HepG2 (cell line): Measurements from ENCODE around the gene PEPD. TPM values are rescaled to one million over a fixed set of nuclear protein-coding genes. Genes with fewer than 3 reads are reported as not detected.
"Not testable (repeated sequence)": the region's sequence is repeated elsewhere in the genome, so short reads cannot be mapped to it uniquely, and the experiment has no call there.

Experiments
- ATAC-seq: fragments of 200-7000 bp; cut with Tn5 transposase; 3 replicates; pipeline ENCODE4 v1.9.1; 2020; ENCODE audit warnings: mild to moderate bottlenecking, moderate library complexity
- BruUV-seq: library from RNA; stranded (reverse); fragments of 400-500 nt; replicated peaks from 2 replicates; lab custom pipeline; 2021; lab: Mats Ljungman, UMichigan
- CTCF ChIA-PET: fragments of 300-600 bp; formaldehyde crosslinking; extraction: SDS; loops from one replicate; lab custom pipeline; 2021; ENCODE audit warnings: low total read pairs, inconsistent platforms, low intra/inter-chr PET ratio; lab: Yijun Ruan, JAX
- POLR2A ChIA-PET: fragments of 350-600 bp; sonication (Branson Sonifier 250); formaldehyde crosslinking; loops from one replicate; lab custom pipeline; 2020; ENCODE audit warnings: antibody characterized with exemption, inconsistent platforms; lab: Yijun Ruan, JAX
- DNase-seq: peaks from one replicate; pipeline ENCODE4 v3.0.0-alpha.2; 2015; ENCODE audit warnings: low spot score
- FAIRE-seq: peaks from 3 replicates; lab custom pipeline; 2011; peaks lifted over from hg19 to GRCh38; lab: Jason Lieb, UNC
- H2AFZ ChIP-seq: one replicate; pipeline ENCODE4 v1.6.1; 2011; ENCODE audit warnings: low read length, inconsistent platforms
- H3K27ac ChIP-seq: fragments of 300-600 bp; 3 replicates; pipeline ENCODE4 v1.8.0; 2011; ENCODE audit warnings: mixed run types, mild to moderate bottlenecking, mixed read lengths, low read length, inconsistent platforms; ENCODE audit not compliant: insufficient read depth; ENCODE audit errors: extremely low read length
- H3K27me3 ChIP-seq, 2 experiments: fragments of 200-600 bp in 1 of 2; 2 replicates in 1 of 2; 3 replicates in 1 of 2; pipeline versions ENCODE4 v1.6.0 to v1.8.0; 2011; ENCODE audit warnings: low read length in 2 of 2, mild to moderate bottlenecking in 2 of 2, moderate library complexity in 2 of 2, inconsistent platforms in 1 of 2; ENCODE audit not compliant: insufficient read depth in 2 of 2, control insufficient read depth in 1 of 2
- H3K36me3 ChIP-seq, 2 experiments: fragments of 200-600 bp in 1 of 2; replicated peaks in 1 of 2; 2 replicates in 1 of 2; 3 replicates in 1 of 2; pipeline versions ENCODE4 v1.5.1 to v1.8.0; 2011; ENCODE audit warnings: low read length in 2 of 2, inconsistent platforms in 1 of 2; ENCODE audit not compliant: insufficient read depth in 2 of 2, control insufficient read depth in 1 of 2
- H3K4me1 ChIP-seq: 2 replicates; pipeline ENCODE4 v1.5.1; 2012; ENCODE audit warnings: low read length, inconsistent platforms; ENCODE audit not compliant: insufficient read depth
- H3K4me2 ChIP-seq: 2 replicates; pipeline ENCODE4 v1.6.0; 2011; ENCODE audit warnings: low read depth, low read length, inconsistent platforms
- H3K4me3 ChIP-seq, 3 experiments: fragments of 200-600 bp in 1 of 3; sonication (generic), shearing (Covaris generic) in 1 of 3; replicated peaks in 1 of 3; 2 replicates each; pipeline ENCODE4 v1.5.1; 2011 to 2016; ENCODE audit warnings: low read length in 3 of 3, inconsistent platforms in 2 of 3, low read depth in 2 of 3, mild to moderate bottlenecking in 2 of 3, control low read depth in 1 of 3, mixed read lengths in 1 of 3; ENCODE audit not compliant: insufficient read depth in 1 of 3
- H3K79me2 ChIP-seq: one replicate; pipeline ENCODE4 v1.6.1; 2011; ENCODE audit warnings: low read length, inconsistent platforms; ENCODE audit not compliant: insufficient read depth
- H3K9ac ChIP-seq: 2 replicates; pipeline ENCODE4 v1.6.0; 2011; ENCODE audit warnings: mild to moderate bottlenecking, low read depth, low read length, inconsistent platforms; ENCODE audit not compliant: insufficient read depth
- H3K9me3 ChIP-seq: 2 replicates; pipeline ENCODE4 v1.5.1; 2012; ENCODE audit warnings: mild to moderate bottlenecking, low read length
- H4K20me1 ChIP-seq: 2 replicates; pipeline ENCODE4 v1.6.0; 2011; ENCODE audit warnings: inconsistent platforms, mild to moderate bottlenecking, low read length, moderate library complexity; ENCODE audit not compliant: insufficient read depth
- MAFF ChIP-seq: IDR thresholded peaks from 2 replicates; pipeline ENCODE4 v1.6.1; 2011; ENCODE audit warnings: low read depth, low read length, improper control_type of control experiment
- MAFK ChIP-seq, 2 experiments: IDR thresholded peaks in 1 of 2; conservative IDR thresholded peaks in 1 of 2; 2 replicates each; pipeline ENCODE4 v1.6.1; 2011; ENCODE audit warnings: improper control_type of control experiment in 2 of 2, low read length in 2 of 2
- YEATS2 ChIP-seq: sonication (generic); formaldehyde crosslinking; IDR thresholded peaks from 2 replicates; pipeline ENCODE4 v1.4.0; 2020; ENCODE audit warnings: missing genetic modification reagents, borderline replicate concordance
- ZNF768 ChIP-seq: sonication (generic); formaldehyde crosslinking; IDR thresholded peaks from 2 replicates; pipeline ENCODE4 v1.4.0; 2020; ENCODE audit warnings: missing genetic modification reagents
- WGBS: methylation state at CpG from one replicate; pipeline ENCODE4 v1.1.6; 2017; ENCODE audit warnings: low lambda C conversion rate; 5-methylcytosine and 5-hydroxymethylcytosine counted together
- in situ Hi-C: cut with HindIII; loops from 2 replicates; pipeline ENCODE4 v1.10.0; 2017; ENCODE audit warnings: low pct_unique_long_range_greater_than_20kb; ENCODE audit not compliant: extremely low pct_ligation_motif_present
- intact Hi-C: fragments of 100-400 bp; cut with micrococcal nuclease; formaldehyde crosslinking; loops from one replicate; pipeline ENCODE4 v1.10.0; 2022; ENCODE audit not compliant: unreplicated experiment
- polyA plus RNA-seq, 8 experiments: library from polyadenylated mRNA; depleted of rRNA in 3 of 8; stranded (reverse) in 7 of 8; unstranded in 1 of 8; fragments of >200 nt; fragmentation: Illumina TruSeq in 4 of 8; extraction: Trizol in 4 of 8; gene quantifications; 2 replicates each; pipeline versions ENCODE4 v1.2.1 to v1.2.3, GENCODE V29; 2011 to 2016; ENCODE audit warnings: low read depth in 4 of 8, missing spikeins in 1 of 8, mixed read lengths in 1 of 8; ENCODE audit not compliant: insufficient read depth in 1 of 8
- total RNA-seq, 5 experiments: library from RNA; depleted of rRNA; stranded (reverse); fragments of >200 nt; fragmentation: Illumina TruSeq; extraction: Trizol; gene quantifications; 2 replicates each; pipeline ENCODE4 v1.2.3, GENCODE V29; 2016; ENCODE audit warnings: low read depth in 1 of 5
- TF ChIP-seq, protein P1 (sequence below): sonication (generic); formaldehyde crosslinking; IDR thresholded peaks from 2 replicates; pipeline ENCODE4 v1.5.1; 2020; ENCODE audit warnings: missing genetic modification reagents, mild to moderate bottlenecking, borderline replicate concordance
- TF ChIP-seq, protein P2 (sequence below): sonication (generic); formaldehyde crosslinking; conservative IDR thresholded peaks from 2 replicates; pipeline ENCODE4 v1.8.0; 2022; ENCODE audit warnings: missing genetic modification reagents

The PEPD gene
- total and polyA plus RNA-seq, 2 of the 13 experiments (the other 11 are each of a cell fraction or from before 2014, with no cell fraction given), result 60.7 to 75.1 TPM

DNA sequence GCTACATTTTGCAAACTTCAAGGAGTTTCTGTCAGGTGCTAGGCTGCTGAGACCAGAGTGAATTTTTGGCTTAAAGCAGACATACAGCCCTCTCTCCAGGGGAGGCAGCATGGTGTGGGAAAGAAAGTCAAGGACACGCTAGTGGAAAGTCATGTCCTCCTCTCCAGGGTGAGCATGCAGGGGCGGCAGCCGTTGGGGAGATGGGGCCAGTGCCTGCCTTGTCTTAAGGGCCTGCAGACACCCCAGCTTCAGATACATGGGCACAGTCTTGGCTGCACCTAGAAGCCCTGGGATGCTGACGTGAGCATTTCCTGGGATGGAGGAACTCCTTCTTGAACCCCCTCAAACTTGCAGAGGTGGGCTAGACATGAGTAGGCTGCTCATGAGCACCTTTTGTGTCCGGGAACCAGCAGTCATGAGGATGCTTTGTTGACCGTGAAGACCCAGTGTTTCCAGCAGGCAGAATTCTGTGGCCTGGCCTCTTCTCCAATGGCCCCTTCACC, 43.3 kb upstream of the PEPD start:
- H3K27ac ChIP-seq, result no peak overlapping the region
- ChIA-PET POLR2A (no interaction called here), CTCF (no interaction called here)
- 15% methylated on average over 4 of the region's 6 CpGs for whole genome bisulfite sequencing
- no peak overlapping the region for H2AFZ ChIP-seq
- H3K4me3 ChIP-seq, result no peak overlapping the region
- H3K27me3 ChIP-seq, result peaks cover 2 to 12% of the 10 kb centered on the region in 2 experiments; a peak in 3 of 5 replicates
- FAIRE-seq, result no peak
- ATAC-seq, result no peak
- no peaks in the 10 kb centered on the region for H3K4me1 ChIP-seq
- H3K9ac ChIP-seq, result no peak overlapping the region
- no peak overlapping the region for H3K4me2 ChIP-seq
- intact Hi-C loops (no loop called here), in situ Hi-C loops (no loop called here)
- H3K79me2 ChIP-seq, result no peaks in the 10 kb centered on the region
- no peaks in the 10 kb centered on the region for H4K20me1 ChIP-seq
- no peaks in the 10 kb centered on the region for H3K36me3 ChIP-seq
- peak; percentile 42 to 68; a peak in 3 of 4 replicates for TF ChIP-seq MAFK (conservative IDR thresholded peaks at IDR 0.05 in 1 of 2, IDR thresholded peaks at IDR 0.05 in 1 of 2; ENCODE audit: low read length in 2 of 2)
- TF ChIP-seq MAFF, result 0 out of 2 replicates have a peak, but pooled peaks have one; percentile 32
- TF ChIP-seq, protein P1, sequence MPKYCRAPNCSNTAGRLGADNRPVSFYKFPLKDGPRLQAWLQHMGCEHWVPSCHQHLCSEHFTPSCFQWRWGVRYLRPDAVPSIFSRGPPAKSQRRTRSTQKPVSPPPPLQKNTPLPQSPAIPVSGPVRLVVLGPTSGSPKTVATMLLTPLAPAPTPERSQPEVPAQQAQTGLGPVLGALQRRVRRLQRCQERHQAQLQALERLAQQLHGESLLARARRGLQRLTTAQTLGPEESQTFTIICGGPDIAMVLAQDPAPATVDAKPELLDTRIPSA (CRISPR knock-in tag), result no peak
- TF ChIP-seq, protein P2, sequence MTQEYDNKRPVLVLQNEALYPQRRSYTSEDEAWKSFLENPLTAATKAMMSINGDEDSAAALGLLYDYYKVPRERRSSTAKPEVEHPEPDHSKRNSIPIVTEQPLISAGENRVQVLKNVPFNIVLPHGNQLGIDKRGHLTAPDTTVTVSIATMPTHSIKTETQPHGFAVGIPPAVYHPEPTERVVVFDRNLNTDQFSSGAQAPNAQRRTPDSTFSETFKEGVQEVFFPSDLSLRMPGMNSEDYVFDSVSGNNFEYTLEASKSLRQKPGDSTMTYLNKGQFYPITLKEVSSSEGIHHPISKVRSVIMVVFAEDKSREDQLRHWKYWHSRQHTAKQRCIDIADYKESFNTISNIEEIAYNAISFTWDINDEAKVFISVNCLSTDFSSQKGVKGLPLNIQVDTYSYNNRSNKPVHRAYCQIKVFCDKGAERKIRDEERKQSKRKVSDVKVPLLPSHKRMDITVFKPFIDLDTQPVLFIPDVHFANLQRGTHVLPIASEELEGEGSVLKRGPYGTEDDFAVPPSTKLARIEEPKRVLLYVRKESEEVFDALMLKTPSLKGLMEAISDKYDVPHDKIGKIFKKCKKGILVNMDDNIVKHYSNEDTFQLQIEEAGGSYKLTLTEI (CRISPR knock-in tag), result no peak
- TF ChIP-seq, all 625 proteins: peak for 2
- BruUV-seq, result no TSS peak
- no peak for DNase-seq
- no peaks in the 10 kb centered on the region for H3K9me3 ChIP-seq

DNA sequence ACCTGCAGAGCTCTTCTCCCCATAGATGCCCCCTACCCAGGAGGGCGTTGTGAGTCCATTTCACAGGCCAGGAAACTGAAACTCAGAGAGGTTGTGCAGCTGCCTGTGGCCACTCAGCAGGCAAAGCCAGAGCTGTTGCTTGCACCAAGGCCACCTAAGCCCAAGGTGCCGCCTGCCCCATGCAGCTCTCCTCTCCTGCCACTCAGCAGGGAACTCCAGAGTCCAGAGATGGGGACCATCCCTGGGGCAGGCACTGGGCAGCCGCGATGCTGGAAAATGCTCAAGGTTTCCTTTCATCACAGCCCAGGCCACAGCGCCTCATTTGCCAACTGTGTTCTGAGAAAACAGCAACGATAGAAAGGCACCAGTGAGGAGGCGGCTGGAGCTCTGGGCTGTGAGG, 41.0 kb upstream of the PEPD start:
- no TSS peak for BruUV-seq

DNA sequence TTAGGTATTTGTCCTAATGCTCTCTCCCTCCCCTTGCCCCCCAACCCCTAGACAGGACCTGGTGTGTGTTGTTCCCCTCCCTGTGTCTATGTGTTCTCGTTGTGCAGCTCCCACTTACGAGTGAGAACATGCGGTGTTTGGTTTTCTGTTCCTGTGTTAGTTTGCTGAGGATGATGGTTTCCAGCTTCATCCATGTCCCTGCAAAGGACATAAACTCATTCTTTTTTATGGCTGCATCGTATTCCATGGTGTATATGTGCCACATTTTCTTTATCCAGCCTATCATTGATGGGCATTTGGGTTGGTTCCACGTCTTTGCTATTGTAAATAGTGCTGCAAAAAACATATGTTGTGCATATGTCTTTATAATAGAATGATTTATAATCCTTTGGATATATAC, 40.1 kb upstream of the PEPD start:
- H3K27ac ChIP-seq, in situ Hi-C loops, H3K4me2 ChIP-seq, H3K4me1 ChIP-seq, H3K79me2 ChIP-seq, FAIRE-seq, H3K36me3 ChIP-seq, intact Hi-C loops, H3K9me3 ChIP-seq, BruUV-seq, DNase-seq, POLR2A ChIA-PET, H3K4me3 ChIP-seq, H3K9ac ChIP-seq, ATAC-seq, CTCF ChIA-PET, H2AFZ ChIP-seq, H4K20me1 ChIP-seq: not testable (repeated sequence)
- 29% methylated on average over 5 of the region's 5 CpGs for WGBS
- H3K27me3 ChIP-seq, result peaks cover 2 to 32% of the 10 kb centered on the region in 2 experiments; a peak in 3 of 5 replicates

More for the DNA sequence above, 41.0 kb upstream of the PEPD start:
- POLR2A ChIA-PET, result no interaction called here
- ATAC-seq, result no peak
- TF ChIP-seq ZNF768 (CRISPR knock-in tag), result peak; percentile 86
- TF ChIP-seq YEATS2 (CRISPR knock-in tag), result no peak
- intact Hi-C loops (no loop called here), in situ Hi-C loops (no loop called here)
- FAIRE-seq, result no peak
- DNase-seq, result no peak
- Histone ChIP-seq H3K4me3 (no peak overlapping the region), H3K36me3 (no peaks in the 10 kb centered on the region), H3K4me1 (no peaks in the 10 kb centered on the region), H3K9me3 (no peaks in the 10 kb centered on the region), H2AFZ (no peak overlapping the region), H3K27ac (no peak overlapping the region), H3K27me3 (peaks cover 2 to 29% of the 10 kb centered on the region in 2 experiments; a peak in 3 of 5 replicates), H4K20me1 (no peaks in the 10 kb centered on the region), H3K4me2 (no peak overlapping the region), H3K79me2 (no peaks in the 10 kb centered on the region), H3K9ac (no peak overlapping the region)
- CTCF ChIA-PET, result no interaction called here
- WGBS, result 17% methylated on average over 1 of the region's 7 CpGs
